HG02885 (cell line): Measurements from ENCODE around the gene GSTO2.
A peak's percentile ranks its signal among the peaks of the same experiment; 100 is the strongest.

Source experiments
- ATAC-seq: cut with Tn5 transposase; IDR thresholded peaks from one replicate; pipeline ENCODE4 v1.9.1; 2021; ENCODE audit warnings: mild to moderate bottlenecking; ENCODE audit not compliant: unreplicated experiment, poor library complexity

Gene GSTO2

DNA sequence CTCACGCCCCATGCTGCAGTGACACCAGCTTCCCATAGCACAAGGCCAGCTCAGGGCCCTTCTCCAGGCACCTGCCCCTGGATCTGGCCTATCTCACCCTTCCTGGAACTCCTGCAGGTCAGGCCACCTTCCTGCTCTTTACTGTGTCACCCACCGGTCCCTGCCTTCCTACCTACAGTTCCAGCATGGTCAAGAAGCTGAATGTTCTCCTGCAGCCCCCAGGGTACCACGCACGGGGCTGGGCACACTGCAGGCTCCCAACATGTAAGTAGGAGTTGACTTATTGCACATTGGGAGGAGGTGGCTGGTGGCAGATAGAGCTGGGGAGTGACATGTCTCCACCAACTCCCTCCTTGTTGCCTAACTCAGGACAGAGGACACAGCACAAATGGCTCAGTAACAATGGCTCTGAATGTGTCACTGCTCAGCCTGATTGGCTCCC, 54.8 kb downstream of the GSTO2 start:
- ATAC-seq, result no peak

DNA sequence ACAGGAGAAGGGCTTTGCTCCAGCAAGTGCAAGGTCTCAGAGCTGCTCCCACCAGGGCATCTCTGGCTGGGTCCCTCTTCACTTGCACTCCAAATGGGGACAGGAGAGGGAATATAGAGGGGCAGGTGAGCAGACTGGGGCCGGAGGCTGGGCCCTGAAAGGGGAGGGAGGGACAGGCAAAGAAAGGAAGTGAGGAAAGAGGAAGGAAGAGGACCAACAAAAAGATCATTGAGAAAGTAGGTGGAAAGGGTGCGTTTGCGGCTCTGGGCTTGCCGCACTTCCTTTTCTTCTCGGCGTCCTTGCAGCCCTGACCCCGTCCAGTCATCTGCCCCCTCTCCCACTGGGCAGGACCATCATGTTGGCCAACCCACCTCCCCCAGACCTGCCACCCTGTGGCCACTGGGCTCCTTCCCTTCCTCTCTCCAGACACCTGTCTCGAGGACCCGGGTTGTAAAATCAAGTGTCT, 55.3 kb downstream of the GSTO2 start:
- ATAC-seq, result no peak

DNA sequence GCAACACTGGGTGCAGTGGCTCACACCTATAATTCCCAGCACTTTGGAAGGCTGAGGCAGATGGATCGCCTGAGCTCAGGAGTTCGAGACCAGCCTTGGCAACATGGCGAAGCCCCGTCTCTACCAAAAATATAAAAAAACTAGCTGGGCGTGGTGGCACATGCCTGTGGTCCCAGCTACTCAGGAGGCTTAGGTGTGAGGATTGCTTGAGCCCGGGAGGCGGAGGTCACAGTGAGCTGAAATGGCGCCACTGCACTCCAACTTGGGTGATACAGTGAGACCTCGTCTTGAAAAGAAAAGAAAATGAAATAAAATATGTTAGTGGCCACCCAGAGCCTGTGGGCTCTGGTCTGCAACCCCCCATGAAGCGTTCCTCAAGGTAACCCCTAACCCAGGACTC, 55.9 kb downstream of the GSTO2 start:
- no peak for ATAC-seq

DNA sequence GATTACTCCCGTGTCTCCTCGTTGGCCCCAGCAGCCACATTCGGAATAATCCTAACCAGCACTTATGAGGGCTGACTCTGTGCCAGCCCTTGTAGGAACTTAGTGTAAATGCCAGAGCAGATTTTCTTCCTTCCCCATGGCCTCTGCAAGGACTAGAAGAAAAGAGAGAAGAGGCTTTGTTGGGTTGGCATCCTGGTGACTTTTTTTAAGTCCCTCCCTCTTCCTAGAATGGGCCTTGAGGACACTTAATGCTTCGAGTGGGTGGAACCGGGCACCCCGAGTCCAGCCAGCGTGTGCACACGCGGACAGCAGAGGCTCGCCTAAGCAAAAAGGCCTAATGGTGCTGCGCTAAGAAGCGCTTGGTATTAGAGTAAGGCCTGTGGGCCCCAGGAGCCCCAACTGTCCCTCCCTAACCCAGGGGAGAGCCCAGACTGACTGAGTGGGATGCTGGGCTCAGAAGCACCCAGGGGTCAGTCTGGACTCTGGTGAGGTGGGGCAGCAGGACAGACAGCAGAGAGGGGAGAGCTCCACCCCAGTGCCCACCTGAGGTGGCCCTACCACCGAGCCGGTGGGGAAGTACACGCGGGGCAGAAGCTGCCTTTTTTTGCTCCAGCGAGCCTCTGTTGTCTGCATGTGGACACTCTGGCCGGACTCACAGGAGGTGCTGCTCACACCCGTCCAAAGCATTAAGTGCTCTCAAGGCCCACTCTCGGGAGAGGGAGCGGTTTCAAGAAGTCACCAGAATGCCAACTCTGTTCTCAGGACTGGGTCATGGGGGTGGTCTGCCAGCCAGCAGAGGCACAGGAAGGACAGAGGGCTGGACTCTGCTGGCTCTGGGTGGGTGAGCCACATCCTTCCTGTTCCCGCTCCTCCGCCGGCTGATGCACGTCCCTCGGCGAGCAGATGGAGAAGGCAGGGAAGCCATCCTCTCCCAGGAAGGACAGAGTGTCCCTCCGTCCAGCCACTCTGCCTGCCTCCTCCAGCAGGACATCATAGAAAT, 56.8 kb downstream of the GSTO2 start:
- ATAC-seq, result no peak

DNA sequence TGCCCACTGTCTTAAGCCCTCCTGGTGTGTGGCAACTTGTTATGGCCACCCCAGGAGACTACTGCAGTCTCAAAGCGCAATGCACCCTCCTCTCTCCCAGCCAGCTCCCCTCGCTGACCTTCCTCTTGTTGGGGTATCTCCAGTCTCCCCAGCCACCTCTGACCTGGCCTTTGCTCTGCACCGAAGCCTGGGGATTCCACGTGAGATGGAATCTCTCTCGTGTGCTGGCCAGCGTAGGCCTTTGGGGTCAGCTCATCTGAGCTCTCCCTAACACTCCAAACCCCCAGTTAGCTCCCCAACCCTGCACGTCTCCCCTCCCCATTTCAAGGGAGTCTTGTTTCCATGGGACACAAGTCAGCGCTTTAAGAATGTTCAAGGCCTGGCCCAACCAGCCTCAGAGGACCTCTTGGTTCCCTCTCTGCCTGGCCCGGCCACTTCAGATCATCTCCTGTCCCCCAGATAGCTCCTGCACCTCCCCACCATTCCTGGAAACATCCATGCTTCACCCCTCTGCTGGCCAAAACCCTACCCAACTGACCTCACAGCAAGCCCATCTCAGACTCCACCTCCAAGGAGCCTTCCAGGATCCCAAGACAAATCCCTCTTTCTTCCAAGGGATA, 58.1 kb downstream of the GSTO2 start:
- ATAC-seq, result no peak

DNA sequence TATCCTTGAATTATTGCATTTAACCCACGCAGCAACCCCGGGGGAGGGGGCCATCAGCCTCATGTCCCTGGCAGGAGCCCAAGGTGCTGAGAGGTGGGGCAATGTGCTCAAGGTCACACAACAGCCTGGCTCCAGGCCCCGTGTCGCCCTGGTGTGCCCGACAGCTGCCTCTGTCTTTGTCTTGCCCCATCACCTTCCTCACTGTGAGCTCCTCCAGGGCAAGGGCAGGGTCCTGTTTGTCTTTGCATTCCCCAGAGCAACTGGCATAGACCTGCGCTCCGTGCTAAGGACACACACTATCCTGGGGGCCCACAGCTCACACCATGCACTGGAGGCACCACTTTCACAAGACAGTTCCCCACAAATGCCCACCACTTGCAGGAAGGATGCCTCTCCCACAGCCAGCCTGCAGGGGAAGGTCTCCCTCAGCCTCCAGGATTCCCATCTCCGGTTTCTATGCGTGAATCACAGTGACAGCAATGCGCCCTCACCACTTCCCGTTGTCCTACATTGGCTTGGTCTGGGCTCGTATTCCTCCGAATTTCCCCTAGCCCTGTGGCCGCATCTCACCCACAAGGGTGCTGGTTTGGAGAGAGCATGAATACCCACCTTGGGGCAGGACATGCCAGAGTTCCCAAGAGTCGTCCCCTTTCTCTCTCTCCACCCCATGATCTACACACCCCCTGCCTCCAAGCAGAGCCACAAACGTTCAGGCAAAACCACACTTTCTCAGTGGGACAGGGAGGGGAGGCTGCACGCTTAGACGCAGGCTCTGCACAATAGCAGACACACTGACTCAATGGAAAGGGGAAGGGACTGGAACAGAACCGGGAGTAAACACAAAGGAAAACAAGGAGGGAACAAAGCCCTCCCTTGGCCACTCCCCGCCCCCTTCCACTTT, 59.0 kb downstream of the GSTO2 start:
- ATAC-seq, result no peak

DNA sequence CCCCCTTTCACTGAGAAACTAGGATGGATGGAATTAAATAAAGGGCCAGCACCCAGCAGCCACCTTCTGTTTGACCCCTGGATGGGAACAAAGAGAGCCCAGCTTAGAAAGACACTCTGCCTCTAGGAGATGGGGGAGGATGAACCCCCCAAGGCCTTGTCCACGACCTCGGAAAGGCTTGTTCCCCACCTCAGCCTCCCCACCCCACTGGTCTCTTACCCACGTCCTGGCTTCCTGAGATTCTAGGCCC, 59.6 kb downstream of the GSTO2 start:
- ATAC-seq, result no peak

DNA sequence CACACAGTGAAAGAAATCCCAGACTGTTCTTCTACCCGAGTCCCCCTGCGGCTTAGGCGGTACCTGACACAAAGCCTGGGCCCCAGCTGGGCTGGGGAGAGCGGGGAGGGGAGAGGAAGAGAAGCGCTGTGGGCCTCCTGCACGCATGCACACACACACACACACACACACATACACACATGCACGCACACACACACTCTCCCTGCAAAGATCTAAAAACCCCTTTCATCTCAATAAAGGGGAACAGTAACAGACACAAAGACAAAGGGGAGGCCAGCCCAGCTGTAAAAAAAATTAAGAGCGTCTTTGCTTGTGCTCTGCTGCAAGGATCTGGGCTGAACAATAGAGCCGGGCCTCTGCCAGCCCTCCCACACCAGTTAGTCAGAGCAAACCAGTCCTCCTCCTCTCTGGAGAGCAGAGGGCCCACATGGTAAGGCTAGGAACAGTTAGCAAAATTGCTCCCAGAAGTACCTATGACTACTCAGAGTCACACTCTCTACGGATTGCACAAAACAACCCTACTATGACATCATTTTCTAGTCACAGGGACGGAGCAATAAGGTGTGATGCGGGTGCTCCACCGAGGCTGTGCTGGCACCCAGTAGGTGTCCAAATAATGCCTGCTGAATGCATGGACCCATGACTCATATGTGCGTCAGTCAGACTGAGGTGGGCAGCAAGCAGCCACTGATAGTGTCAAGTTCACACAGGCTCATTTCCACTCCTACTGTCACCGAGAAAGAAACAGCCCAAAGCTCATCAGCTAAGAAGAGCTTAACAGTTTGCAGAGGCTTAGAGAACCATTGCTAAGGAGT, 60.1 kb downstream of the GSTO2 start:
- peak; percentile 65 for ATAC-seq

DNA sequence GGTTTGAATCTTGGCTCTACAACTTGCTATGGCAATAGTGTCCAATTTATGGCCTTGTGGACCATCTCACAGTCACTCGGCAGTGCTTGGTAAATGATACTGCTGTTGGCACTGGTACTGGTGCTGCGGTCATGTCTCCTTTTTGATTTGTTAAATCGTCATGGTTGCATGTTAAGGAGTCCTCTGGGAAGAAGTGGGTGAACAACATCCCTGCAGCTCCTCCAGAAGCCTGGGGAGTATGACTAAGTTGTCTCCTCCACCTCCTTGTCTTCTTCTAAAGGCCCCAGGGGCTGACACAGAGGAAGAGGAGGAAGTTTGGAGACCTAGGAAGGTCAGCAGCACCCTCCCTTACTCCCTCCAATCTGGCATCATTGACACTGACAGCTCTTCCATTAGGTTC, 60.8 kb downstream of the GSTO2 start:
- ATAC-seq, result no peak

DNA sequence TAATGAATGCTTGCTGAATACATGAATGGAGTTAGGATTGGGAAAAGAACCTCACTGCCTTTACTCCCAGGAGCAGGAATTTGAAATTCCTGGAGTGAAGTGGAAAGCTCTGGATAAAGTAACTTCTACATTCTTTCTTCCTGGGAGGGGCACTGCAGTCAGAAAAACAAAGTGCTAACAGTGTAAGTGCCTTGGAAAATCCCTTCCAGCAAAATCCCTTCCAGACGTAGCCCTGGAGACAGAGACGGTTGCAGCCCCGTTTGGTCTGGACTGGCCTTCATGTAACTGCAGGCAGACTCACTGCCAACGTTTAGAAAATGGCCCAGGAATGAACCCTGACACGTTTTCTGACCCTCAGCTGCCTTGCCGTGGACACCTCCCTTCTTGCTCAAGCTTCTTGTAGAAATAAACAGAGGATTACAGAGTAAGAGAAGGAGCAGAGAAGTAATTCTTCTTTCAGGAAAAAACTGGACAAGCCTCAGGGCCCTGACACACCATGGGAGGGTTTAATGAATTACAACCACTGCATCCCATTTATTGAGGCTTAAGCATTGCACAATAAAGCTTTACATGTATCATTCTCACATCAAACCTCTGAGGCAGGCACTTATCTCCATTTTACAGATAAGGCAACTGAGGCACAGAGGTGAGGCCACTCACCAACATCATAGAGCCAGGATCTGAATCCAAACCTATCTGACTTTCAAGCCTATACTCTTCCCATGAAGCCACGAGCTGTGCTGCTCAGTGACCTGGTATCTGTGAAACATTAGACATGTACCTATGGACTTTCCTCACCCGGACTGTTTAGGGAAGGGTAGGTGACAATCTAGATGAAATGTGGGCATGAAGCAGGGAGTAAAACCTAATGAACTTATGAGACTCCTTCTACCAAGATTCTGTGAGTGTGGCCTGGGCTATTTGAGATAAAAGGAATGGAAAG, 61.5 kb downstream of the GSTO2 start:
- no peak for ATAC-seq

DNA sequence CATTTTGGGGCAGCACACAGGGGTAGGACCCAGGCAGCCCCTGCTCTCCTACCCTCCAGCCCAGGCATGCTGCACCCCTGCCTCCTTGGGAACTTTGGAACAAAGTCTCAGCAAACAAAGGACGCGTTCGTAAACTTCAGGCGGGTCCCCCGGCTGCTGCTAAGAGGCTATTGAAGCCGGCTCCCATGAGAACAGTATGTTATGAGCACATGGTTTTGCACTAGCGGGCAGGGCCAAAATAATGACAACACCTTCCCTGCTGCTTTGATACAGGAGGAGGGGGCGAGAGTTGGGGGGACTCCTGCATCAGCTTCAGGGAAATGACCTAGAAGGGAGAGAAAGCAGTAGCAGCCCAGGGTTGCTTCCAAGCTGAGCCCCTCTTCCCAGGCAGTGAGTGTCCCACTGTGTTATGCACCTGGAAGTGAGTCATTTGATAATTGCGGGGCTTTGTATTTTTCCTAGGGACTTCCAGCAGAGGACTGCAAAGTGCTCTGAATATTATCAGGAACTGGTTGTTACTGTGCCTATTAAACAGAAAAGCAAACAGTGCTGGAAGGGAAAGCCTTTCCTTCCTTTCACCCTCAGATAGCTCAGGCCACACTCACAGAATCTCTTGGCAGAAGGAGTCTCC, 62.3 kb downstream of the GSTO2 start:
- ATAC-seq, result no peak

DNA sequence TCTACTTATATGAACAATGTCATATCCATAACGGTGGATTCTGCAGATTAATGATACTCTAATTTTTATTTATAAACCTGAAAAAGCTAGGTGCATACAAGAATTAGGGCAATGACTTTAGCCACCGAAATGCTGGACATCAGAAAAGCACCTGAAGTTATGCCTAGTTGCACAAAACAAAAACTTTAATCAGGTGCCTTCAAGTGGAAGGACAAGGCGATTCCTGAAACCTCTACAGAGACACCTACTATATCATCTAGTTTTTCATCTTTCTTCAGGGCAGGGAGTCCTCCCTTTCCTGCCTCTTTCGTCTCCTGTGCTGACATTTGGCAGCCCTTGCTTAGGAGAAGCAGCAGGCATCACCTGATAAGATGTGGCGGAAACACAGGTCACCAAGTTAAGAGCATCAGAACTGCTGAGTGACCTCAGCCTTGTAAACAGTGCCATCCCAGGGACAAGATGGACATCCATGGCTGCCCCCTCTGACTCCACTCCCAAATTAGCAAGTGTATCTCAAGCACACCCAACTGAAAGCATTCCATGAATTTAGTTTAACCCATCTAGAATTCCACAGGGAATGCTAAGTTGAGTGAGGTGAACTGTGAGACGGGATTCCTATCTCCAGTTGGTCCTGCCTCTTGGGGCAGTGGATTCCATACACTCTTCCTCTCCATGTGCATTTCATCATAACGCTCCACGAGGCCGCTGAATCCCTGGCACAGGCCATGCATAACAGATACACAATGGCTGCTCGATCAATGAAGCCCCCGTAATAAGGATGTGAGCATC, 63.5 kb downstream of the GSTO2 start:
- no peak for ATAC-seq

DNA sequence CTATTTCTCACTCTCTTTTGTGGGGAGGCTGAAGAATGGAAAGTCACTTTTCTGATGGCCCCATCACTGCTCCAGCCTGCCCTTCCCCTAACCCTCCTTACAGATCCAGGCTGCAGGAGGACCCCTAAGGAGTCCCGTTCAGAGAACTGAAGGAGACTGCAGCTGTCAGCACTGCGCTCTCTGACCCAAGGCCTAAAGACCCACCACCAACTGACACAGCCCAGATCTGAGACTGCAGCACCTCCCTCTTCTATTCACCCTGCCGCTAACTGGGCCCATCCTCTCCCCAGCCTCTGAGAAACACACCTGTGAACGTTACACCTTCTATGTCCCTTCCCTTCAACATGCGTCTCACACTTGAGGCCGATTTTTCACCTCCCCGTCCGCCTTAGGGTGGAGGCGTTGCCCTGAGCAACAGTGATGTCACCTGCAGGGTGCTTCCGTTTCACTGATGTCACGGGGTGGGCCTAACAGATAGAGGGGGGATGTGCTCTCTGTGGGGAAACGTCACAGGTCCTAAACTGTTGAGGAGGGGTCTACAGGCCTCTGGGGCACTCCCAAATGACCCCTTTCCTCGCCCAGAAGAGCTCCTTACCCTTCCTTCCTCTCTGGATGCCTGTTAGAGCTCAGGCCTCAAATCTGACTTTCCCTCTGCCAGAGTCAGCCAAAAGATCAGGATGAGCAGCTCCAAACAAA, 64.2 kb downstream of the GSTO2 start:
- no peak for ATAC-seq

DNA sequence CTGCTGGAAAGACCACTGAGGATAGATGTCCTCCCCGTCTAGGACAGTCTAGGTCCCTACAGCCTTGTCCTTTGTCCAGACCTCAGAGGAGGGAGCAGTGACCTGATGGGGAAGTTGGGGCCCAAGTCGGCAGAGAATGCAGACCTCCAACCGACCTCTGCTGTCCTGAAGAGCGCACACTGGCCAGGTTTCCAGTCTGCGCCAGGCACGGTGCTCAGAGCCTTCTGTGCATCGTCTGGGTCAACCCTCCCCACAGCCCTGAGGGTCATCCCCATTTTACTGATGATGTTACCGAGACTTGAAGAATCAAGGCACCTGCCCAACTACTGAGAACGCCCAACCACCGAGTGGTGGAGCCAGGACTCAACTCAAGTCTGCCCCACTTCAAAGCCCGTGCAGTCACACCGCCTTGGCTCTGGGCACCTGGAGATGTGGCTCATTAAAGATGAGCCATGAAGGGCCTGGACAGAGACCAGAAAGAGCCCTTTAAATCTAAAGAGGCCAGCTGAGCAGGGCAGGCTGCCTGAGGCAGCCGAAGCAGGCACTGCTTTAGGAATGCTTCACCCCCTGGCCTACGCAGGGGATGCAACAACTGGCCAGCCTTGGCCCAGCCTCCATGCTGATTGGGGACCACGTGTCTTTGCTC, 64.9 kb downstream of the GSTO2 start:
- ATAC-seq, result no peak

DNA sequence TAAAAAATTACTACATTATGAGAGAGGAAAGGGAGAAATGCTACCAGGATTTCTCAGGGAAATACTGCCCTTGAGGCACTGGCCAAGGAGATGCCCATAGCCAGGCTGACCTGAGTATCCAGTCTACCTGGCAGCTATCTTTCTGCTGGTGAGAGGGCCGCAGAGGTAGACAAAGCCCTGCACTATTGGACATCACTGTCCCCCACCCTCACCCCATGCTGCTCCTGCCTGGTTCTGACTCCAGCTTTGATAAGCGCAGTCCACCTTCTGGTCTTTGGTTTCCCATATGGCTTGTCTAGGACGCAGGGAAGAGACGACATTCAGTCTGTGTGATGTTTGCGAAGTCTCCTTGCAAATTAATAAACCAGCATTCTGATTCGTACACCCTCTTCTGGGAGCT, 65.6 kb downstream of the GSTO2 start:
- ATAC-seq, result no peak

DNA sequence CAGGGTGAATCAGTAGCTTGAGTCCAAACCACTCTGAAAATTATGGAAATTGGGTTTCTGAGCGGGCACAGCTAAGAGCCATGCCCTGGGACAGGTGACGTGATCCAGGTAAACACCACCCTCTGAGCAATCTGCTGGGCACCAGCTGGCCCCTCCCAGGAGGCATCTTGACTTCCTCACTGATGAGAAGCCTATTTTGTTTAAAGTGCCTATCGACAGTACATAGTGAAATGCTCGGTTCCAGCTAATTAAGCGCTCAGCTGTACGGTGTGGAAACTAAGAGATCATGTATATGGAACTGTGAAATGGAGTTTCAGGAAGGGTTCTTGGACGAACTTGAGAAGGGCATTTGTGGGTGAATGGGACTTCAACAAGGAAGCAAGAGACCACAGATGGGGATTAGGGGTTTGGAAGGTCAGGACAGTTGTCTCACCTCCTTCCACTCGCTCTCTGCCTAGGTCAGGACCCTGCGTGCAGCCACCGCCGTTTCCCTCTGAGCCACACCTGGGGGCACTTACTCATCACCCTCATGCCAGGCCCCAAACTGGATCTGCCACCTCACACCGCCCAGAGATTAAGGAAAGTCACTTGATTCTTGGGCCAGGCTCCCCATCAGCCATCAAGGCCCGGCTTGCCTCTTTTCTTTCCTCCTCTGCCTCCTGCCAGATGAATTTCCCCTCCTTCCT, 66.1 kb downstream of the GSTO2 start:
- ATAC-seq, result no peak
